GM18858 (cell line): Measurements from ENCODE around the gene CDK10.
A peak's percentile ranks its signal among the peaks of the same experiment; 100 is the strongest.
"Not testable (repeated sequence)": the region's sequence is repeated elsewhere in the genome, so short reads cannot be mapped to it uniquely, and the experiment has no call there.

Source experiments
- ATAC-seq: cut with Tn5 transposase; IDR thresholded peaks from one replicate; pipeline ENCODE4 v1.9.1; 2021; ENCODE audit not compliant: unreplicated experiment

Gene CDK10

DNA sequence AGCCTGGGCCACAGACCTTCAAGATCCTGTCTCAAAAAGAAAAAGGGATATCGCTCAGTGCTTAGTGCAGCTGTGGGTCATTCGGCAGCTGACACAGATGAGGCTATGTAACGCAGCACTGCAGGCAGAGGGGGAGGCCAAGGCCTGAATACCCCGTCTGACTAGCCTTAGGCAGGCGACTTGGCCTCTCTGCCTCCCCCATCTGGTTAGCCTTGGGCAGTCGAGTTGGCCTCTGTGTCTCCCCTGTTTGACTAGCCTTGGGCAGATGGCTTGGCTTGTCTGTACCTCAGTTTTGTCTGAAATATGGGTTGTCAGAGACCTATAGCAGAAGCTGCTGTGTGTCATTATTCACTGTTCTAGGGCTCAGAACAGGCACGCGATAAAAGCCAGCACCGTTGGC, 18.9 kb upstream of the CDK10 start:
- ATAC-seq: no peak

DNA sequence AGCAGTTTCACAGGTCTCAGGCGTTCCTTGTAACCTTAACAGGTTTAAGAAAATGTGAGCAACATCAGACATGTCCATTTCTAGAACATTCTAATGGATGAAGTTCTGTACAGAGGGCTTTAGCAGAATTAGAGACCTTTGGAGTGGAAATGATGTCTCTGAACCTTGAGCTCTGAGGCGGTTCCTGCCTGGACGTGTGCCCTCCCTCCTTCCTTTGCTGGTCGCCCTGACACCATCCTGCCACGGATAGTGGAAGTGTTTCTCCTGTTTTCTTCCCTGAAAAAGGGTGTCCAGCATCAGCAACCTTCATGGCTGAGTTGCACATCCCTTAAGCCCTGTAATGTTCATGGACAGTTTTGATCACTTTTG, 17.7 kb upstream of the CDK10 start:
- ATAC-seq: no peak

DNA sequence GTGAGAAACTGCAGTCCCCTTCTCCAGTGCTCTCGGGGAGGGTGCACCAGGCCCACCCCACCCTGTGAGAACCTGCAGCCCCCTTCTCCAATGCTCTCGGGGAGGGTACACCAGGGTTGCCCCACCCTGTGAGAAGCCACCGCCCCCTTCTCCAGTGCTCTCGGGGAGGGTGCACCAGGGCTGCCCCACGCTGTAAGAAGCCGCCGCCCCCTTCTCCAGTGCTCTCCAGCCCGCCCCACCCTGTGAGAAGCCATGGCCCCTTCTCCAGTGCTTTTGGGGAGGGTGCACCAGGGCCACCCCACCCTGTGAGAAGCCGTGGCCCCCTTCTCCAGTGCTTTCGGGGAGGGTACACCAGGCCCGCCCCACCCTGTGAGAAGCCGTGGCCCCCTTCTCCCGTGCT, 16.7 kb upstream of the CDK10 start:
- ATAC-seq: no peak

DNA sequence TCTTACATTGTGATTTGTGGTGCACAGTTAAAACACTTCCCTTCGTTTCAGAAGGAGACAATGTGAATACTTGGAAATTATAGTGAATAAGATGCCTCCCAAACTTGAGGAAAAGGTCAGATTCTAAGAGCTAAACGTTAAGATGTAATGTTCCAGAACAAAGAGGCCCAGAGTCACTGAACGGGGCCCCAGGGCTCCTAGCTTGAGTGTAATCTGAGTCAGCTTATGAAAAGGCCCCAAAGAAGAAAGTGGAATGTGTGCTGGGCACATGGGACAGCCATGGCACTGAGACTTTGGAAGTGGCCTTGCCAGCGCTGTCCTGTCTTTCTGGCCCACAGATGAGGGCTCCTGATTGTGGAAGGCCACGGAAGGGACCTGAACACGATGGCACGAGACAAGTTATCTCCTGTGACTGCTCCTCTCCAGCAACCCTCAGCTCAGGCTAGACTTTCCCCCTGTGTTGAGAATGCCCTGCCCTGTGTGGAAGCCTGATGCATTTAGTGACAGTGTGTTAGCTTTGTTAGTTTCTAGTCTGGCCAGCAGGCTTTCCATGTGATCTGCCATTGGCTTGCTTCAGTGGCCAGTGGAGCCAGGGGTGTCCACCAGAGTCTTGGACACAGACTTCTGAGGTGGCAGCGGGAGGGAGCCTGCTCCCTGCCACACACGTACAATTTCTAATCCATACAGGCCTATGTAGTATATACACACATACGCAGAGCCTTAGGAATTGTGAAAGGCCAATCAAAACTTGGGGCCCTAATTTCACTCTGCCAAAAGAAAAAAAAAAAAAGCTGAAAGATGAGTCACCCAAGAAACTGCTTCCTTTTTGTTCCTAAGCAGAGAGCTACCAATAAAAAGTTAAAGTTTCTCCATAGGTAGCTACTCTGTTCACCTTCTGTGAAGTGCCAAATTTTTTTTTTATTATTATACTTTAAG, 15.7 kb upstream of the CDK10 start:
- ATAC-seq: no peak

GRCh38 chr16:89671565-89671964, 14.9 kb upstream of the CDK10 start:
- ATAC-seq: not testable (repeated sequence)

DNA sequence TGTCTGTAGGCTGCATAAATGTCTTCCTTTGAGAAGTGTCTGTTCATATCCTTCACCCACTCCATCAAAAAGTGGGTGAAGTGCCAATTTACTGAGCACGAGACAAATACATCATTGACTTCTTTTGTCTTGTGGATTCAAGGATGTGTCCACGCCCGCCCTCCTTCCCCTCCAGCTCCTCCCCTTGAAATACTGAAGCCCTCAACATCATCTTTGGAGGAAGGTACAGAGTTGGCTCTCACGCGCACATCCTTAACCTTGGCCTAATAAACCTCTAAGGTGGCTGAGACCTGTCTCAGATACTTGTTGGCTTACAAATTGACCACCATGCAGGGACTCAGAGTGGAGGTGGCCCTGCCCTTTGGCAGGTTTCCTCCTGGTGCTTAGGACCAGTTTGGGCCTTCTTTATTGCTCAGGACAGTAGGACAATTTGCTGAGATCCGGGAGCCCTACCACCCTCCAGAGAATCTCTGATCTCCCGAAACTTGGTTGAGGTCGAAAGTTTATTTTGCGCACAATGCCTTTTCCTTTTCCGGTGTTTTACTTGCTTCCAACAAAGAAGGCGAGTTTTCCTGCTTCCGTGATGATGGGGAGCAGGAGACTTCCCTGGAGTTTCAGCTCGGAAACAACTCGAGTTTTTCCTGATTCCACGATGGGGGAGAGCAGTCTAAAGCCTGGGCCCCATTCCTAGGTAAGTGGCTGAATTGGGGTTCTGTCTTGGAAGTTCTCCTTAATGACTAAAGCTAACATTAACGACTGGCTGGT, 14.1 kb upstream of the CDK10 start:
- no peak for ATAC-seq

DNA sequence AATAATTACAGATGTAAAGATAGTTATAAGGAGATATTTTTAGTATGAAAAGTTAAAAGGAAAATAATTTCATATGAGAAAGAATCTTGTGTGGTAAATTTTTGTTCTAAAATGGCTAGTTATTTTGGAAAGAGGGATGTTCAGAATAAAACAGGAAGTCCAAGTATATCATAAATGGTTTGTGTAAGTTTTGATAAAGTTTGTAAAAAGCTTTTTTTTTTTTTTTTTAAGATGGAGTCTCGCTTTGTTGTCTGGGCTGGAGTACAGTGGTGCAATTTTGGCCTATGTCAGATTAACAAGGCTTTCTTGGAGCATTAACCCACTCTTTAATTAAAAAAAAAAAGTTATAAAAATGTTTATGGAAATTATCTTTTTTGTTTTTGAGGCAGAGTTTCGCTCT, 8.2 kb upstream of the CDK10 start:
- no peak for ATAC-seq

- ATAC-seq: no peak
Measured at GRCh38 chr16:89685916-89686315, 573 bp upstream of the CDK10 start.

DNA sequence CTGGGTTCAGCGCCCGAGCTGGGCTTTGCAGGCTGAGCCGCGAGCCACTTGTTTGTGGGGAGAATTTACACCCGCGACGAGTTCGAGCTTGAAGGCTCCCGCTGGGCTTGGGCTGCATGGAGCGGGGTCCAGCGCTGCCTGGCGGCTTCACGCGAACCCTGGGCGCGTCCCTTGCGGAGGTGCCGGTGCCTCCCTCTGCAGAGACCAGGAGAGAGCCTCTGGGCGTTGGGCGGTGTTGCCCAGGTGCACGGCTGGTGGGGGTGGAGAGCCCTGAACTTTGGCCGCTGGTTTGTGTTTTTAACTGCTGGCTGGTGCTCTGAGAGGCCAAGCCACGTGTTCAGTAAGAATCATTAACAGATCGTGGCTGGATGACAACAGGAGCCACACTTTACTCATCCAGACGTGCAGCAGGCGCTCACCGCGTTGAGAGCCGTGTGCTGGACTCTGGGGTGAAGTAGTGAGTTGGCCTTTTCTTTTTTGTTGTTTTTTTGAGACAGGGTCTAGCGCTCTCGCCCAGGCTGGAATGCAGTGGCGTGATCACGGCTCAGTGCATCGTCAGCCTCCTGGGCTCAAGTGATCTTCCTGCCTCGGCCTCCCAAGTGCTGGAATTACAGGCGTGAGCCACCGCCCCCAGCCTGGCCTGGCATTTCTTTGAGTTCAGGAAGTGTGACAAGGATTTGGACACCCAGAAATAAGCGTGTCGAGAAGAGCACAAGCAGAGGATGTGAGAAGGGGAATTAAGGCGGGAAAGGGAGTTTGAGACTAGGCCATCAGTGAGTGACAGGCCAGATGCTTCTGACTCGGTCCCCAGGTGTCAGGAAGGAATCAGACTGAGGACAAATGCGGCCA, 827 bp downstream of the CDK10 start:
- ATAC-seq: peak; percentile 22

DNA sequence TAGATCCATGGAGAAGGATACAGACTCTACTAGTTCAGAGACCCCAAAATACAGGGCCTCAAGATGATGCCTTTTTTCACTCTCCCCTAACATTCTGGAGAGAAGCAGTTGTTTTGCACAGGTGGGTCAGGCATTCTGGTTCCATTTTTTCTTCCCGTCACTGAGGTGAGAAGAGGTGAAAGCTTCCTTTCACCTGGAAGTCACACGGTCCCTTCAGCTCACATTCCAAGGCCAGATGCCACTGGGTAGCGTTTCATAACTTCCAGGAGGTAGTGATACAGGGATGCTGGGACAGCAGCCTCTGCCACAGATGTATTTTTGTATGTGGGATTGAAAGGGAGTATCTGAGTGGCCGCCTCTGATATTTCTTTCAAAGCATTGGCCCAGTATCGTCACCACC, 1.9 kb downstream of the CDK10 start:
- no peak for ATAC-seq

DNA sequence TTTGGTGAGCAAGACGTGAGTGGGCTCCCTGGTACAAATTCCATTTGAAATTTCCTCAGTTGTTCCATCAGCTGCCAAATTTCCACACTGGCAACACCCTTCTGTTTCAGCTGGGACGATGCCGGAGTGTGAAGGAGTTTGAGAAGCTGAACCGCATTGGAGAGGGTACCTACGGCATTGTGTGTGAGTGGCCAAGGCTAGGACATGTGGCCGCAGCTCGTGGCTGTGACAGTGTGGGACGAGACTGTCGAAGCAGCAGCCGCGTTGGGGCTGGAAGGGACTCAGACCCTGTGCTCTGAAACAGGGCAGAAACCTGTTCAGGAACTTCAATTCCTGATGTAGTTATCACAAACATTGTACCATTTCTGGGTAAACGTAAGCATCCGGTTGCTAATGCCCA, 2.7 kb downstream of the CDK10 start:
- no peak for ATAC-seq

- not testable (repeated sequence) for ATAC-seq
Measured at GRCh38 chr16:89689621-89690020, 3.1 kb downstream of the CDK10 start.

- ATAC-seq: no peak
Measured at GRCh38 chr16:89690392-89690901, 4.0 kb downstream of the CDK10 start.

GRCh38 chr16:89691231-89691985, 4.9 kb downstream of the CDK10 start:
- ATAC-seq: no peak

DNA sequence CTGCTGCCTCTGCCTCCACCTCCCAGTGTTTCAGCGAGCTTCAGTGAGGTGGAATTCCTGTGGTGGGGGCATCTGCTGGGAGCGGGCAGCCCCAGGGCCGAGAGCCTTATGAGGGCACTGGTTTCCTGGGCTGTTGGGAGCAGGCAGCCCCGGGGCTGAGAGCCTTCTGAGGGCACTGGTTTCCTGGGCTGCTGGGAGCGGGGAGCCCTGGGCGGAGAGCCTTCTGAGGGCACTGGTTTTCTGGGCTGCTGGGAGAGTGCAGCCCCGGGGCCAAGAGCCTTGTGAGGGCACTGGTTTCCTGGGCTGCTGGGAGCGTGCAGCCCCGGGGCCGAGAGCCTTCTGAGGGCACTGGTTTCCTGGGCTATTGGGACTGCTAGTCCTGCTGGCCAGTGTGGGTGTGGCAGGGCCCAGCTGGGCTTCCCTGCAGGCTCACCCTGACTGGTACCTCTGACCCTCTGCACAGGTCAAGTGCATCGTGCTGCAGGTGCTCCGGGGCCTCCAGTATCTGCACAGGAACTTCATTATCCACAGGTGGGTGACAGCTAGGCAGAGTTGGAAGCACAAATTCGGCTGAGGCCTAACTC, 5.6 kb downstream of the CDK10 start:
- no peak for ATAC-seq

DNA sequence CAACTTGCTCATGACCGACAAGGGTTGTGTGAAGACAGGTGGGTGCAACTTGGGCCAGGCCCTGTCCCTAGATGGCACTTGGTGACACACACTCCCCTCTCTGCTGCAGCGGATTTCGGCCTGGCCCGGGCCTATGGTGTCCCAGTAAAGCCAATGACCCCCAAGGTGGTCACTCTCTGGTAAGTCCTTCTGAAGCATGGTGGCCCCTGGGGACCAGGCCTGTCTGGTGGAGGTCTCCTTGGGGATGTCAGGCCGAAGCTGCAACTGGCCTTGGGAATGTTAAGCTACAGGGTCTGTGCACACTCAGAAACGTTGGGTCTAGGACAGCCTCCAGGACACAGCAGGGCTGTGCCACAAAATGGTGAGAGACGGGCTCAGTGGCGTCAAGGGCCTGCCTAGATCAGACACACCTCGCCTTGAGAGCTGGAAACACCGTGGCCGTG, 6.8 kb downstream of the CDK10 start:
- no peak for ATAC-seq

DNA sequence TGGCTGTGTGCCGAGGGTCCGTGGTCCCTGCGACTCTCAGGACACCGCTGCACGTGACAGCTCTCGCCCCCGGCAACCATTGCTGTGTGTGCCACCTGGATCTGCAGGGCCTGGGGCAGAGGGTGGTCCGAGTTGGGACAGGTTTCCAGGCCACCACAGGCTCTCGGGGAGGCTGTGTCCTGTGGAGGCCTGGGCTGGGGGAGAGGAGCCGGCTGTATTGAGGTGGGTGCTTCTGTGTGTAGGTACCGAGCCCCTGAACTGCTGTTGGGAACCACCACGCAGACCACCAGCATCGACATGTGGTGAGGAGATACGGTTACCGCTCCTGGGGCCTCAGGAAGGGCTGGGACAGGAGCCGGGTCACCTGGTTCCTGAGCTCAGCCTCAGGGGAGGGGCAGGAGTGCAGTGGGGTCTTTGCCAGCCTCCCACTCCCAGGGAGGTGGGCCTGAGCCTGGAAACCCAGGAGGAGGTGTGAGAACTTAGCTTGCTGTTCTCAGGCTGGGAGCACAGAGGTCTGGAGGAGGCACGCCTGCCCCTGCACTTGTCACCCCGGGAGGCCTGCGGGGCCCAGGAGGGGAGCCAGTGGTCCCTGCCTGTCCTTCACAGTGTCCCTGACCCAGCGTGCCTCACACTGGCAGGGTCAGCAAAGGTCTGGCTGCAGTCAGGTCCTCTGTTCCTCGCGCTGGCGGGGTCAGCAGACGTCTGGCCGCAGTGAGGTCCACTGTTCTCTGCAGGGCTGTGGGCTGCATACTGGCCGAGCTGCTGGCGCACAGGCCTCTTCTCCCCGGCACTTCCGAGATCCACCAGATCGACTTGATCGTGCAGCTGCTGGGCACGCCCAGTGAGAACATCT, 7.7 kb downstream of the CDK10 start:
- no peak for ATAC-seq

DNA sequence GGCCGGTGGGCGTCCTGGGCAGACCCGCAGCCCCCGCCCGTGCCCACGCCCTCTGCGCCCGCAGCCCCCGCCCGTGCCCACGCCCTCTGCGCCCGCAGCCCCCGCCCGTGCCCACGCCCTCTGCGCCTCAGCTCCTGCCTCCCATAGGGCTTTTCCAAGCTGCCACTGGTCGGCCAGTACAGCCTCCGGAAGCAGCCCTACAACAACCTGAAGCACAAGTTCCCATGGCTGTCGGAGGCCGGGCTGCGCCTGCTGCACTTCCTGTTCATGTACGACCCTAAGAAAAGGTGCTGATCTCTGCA, 8.2 kb downstream of the CDK10 start:
- ATAC-seq: not testable (repeated sequence)
